ENCODE results near the gene ZBED1. TPM values are rescaled to one million over a fixed set of nuclear protein-coding genes. Genes with fewer than 3 reads are reported as not detected.
A peak's percentile ranks its signal among the peaks of the same experiment; 100 is the strongest.

Gene ZBED1
- total and polyA plus RNA-seq, 9 of the 15 experiments (the other 6 are each of a cell fraction or from before 2014, with no cell fraction given) = 0.61 to 27.6 (median 13.9) TPM

GRCh38 chrX:2468261-2469195, 32.2 kb downstream of the ZBED1 start:
- H3K4me1 ChIP-seq (replicated peaks in 1 of 2; ENCODE audit: control insufficient read depth in 2 of 2, insufficient read depth in 2 of 2, low read length in 2 of 2) = no peaks in the 10 kb centered on the region; a peak in 2 of 5 replicates
- H2AFZ ChIP-seq (ENCODE audit: low read depth, low read length) = no peak overlapping the region
- in situ Hi-C loops (cut with MboI) = loop anchor here (10.0 kb wide), 1 partner anchor 804 kb away; no protein-coding TSS in a partner anchor
- ATAC-seq = no peak
- H3K27ac ChIP-seq (ENCODE audit: extremely low read depth, low read depth, low read length) = no peak overlapping the region; the same call in 2 of the 3 replicates
- TF ChIP-seq NCOA2 (IDR thresholded peaks at IDR 0.05; ENCODE audit: partially characterized antibody in 2 of 2) = peak in 1 of 2 experiments; percentile 93
- TF ChIP-seq ZBTB33 (CRISPR knock-in tag; IDR thresholded peaks at IDR 0.05) = peak; percentile 87
- peak in 1 of 2 experiments; percentile 35; a peak in 1 of 4 replicates for TF ChIP-seq KDM1A (IDR thresholded peaks at IDR 0.05)
- no peak for TF ChIP-seq HDAC3 (IDR thresholded peaks at IDR 0.05; ENCODE audit: borderline replicate concordance, partially characterized antibody)
- CTCF ChIA-PET (ENCODE audit: low intra/inter-chr PET ratio) = no interaction called here
- no peaks in the 10 kb centered on the region for H3K36me3 ChIP-seq (ENCODE audit: control insufficient read depth, insufficient read depth, low read length)
- H3K4me2 ChIP-seq (ENCODE audit: insufficient read depth, low read length) = no peak overlapping the region
- H3K9ac ChIP-seq (ENCODE audit: insufficient read depth in 1 of 2, low read depth in 2 of 2, low read length in 2 of 2) = no peak overlapping the region
- BruUV-seq (replicated peaks) = no TSS peak
- H3K9me1 ChIP-seq (ENCODE audit: control insufficient read depth, insufficient read depth, low read length) = no peaks in the 10 kb centered on the region
- H3K9me3 ChIP-seq (replicated peaks; ENCODE audit: control insufficient read depth, insufficient read depth, low read depth, low read length) = no peaks in the 10 kb centered on the region
- no peak for FAIRE-seq
- intact Hi-C loops (cut with micrococcal nuclease) = no loop called here
- H3K4me3 ChIP-seq = no peak overlapping the region
- H3K79me2 ChIP-seq (ENCODE audit: control insufficient read depth, insufficient read depth, low read length) = peaks cover 8% of the 10 kb centered on the region; the same call in 2 of the 3 replicates
- whole genome bisulfite sequencing (ENCODE audit: insufficient coverage, low coverage, missing lambda C conversion rate) = 76% methylated on average over 26 of the region's 32 CpGs
- no peaks in the 10 kb centered on the region for H3K27me3 ChIP-seq (ENCODE audit: control insufficient read depth in 2 of 2, insufficient read depth in 2 of 2, low read length in 2 of 2)
- DNase-seq (ENCODE audit: extremely low read depth in 1 of 4, low spot score in 3 of 4) = no peak
- POLR2A ChIA-PET = no interaction called here
- no peaks in the 10 kb centered on the region for H4K20me1 ChIP-seq (replicated peaks; ENCODE audit: control insufficient read depth, insufficient read depth, low read length)
